Measurements from ENCODE around the gene CDC42SE2.
"Not testable (repeated sequence)": the region's sequence is repeated elsewhere in the genome, so short reads cannot be mapped to it uniquely, and the experiment has no call there.

Gene CDC42SE2

DNA sequence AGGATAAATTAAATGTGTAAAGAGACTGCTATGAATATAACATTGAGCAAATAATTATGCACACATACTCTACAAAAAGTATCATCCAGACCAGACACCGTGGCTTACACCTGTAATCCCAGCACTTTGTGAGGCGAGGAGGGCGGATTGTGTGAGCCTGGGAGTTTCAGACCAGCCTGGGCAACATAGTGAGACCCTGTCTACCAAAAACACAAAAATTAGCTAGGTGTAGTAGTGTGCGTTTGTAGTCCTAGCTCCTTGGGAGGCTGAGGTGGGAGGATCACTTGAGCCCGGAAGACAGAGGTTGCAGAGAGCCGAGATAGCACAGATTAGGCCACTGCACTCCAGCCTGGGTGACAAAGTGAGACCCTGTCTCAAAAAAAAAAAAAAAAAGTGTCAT is 2.4 kb upstream of the CDC42SE2 start:
- DNase-seq (ENCODE audit: insufficient read length, low spot score) (no peak), FAIRE-seq (no peak)
- TF ChIP-seq POLR2A (IDR thresholded peaks at IDR 0.05; ENCODE audit: low read depth, low read length) (no peak), POU2F2 (IDR thresholded peaks at IDR 0.05; ENCODE audit: low read depth, low read length) (no peak), POLR2AphosphoS5 (IDR thresholded peaks at IDR 0.05; ENCODE audit: low read depth, low read length) (no peak), SPI1 (IDR thresholded peaks at IDR 0.05; ENCODE audit: low read depth, low read length) (no peak), PAX5 (IDR thresholded peaks at IDR 0.05; ENCODE audit: insufficient read depth, low read length, severe bottlenecking) (no peak), TAF1 (IDR thresholded peaks at IDR 0.05; ENCODE audit: low read depth, low read length) (no peak)

- DNase-seq (ENCODE audit: insufficient read length, low spot score): no peak
- TF ChIP-seq POLR2A (IDR thresholded peaks at IDR 0.05; ENCODE audit: low read depth, low read length) (peak; percentile 41), SPI1 (IDR thresholded peaks at IDR 0.05; ENCODE audit: low read depth, low read length) (peak; percentile 29; the same call in 1 of the 2 replicates), POLR2AphosphoS5 (IDR thresholded peaks at IDR 0.05; ENCODE audit: low read depth, low read length) (no peak), TAF1 (IDR thresholded peaks at IDR 0.05; ENCODE audit: low read depth, low read length) (0 out of 2 replicates have a peak, but pooled peaks have one; percentile 20), POU2F2 (IDR thresholded peaks at IDR 0.05; ENCODE audit: low read depth, low read length) (no peak), PAX5 (IDR thresholded peaks at IDR 0.05; ENCODE audit: insufficient read depth, low read length, severe bottlenecking) (no peak)
- peak; percentile 66 for FAIRE-seq
Observed at GRCh38 chr5:131262953-131263541, 806 bp upstream of the CDC42SE2 start.

DNA sequence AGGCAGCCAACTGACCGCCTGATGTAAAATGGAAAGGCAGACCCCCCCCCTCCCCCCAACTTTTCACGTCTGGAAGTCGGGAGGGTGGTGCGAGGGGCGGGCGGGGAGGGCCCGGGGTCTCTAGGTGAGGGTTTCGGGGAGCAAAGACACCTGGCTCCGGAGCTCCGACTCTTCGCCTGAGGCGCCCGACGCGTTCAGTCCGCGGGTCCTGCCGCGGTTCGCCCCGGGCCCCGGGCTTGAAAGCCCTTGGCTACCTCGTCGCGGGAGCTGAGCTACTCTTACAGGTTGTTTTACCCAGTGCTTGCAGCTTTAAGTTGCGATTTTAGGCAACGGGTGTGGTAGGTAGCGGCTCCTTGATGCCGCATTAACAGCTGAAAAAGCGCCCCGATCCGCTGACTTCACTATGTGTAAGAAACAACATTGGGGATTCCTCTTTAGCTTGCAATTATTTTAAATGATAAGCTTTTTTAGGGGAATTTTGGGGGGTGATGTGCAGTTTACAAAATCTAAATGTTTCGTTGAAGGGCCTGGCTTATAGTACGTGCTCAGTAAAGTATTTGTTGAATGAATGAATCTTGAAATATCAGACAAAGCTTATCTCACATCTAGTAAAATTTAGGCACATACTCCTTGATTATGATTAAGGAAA is 722 bp downstream of the CDC42SE2 start:
- TF ChIP-seq PAX5 (IDR thresholded peaks at IDR 0.05; ENCODE audit: insufficient read depth, low read length, severe bottlenecking): no peak
- TF ChIP-seq SPI1 (IDR thresholded peaks at IDR 0.05; ENCODE audit: low read depth, low read length): no peak
- TF ChIP-seq POLR2A (IDR thresholded peaks at IDR 0.05; ENCODE audit: low read depth, low read length): no peak
- no peak for TF ChIP-seq POU2F2 (IDR thresholded peaks at IDR 0.05; ENCODE audit: low read depth, low read length)
- no peak for TF ChIP-seq TAF1 (IDR thresholded peaks at IDR 0.05; ENCODE audit: low read depth, low read length)
- TF ChIP-seq POLR2AphosphoS5 (IDR thresholded peaks at IDR 0.05; ENCODE audit: low read depth, low read length): no peak
- no peak for FAIRE-seq
- no peak for DNase-seq (ENCODE audit: insufficient read length, low spot score)

DNA sequence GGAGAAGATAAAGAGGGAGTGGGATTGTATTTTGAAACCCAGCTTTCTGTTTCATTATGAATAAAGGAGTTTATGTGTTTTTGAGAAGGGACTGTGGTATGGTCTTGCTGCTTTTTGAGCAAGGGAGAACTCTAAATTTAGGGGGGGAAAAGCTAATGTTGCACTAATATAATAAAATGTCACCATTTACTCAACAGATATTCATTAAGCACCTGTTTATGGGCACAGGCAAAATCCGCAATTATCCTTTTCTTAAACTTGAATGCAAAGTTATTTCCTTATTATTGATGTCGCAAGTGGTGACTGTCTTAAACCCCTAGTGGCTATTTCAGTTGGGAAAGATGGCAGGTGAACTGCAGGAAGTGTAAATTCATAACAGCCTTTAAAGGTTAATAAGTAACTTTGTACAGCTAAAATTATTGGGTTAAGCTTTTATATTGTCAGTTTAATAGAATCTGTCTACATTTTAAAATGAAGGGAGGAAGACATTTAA is 1.5 kb downstream of the CDC42SE2 start:
- no peak for DNase-seq (ENCODE audit: insufficient read length, low spot score)
- FAIRE-seq: peak; percentile 59
- TF ChIP-seq SPI1 (IDR thresholded peaks at IDR 0.05; ENCODE audit: low read depth, low read length): no peak
- TF ChIP-seq POU2F2 (IDR thresholded peaks at IDR 0.05; ENCODE audit: low read depth, low read length): no peak

GRCh38 chr5:131266370-131267060 is 2.7 kb downstream of the CDC42SE2 start:
- FAIRE-seq (no peak), DNase-seq (ENCODE audit: insufficient read length, low spot score) (no peak)
- TF ChIP-seq POU2F2 (IDR thresholded peaks at IDR 0.05; ENCODE audit: low read depth, low read length): no peak
- TF ChIP-seq PAX5 (IDR thresholded peaks at IDR 0.05; ENCODE audit: insufficient read depth, low read length, severe bottlenecking): no peak
- TF ChIP-seq SPI1 (IDR thresholded peaks at IDR 0.05; ENCODE audit: low read depth, low read length): no peak
- TF ChIP-seq TAF1 (IDR thresholded peaks at IDR 0.05; ENCODE audit: low read depth, low read length): no peak
- no peak for TF ChIP-seq POLR2AphosphoS5 (IDR thresholded peaks at IDR 0.05; ENCODE audit: low read depth, low read length)
- no peak for TF ChIP-seq POLR2A (IDR thresholded peaks at IDR 0.05; ENCODE audit: low read depth, low read length)

DNA sequence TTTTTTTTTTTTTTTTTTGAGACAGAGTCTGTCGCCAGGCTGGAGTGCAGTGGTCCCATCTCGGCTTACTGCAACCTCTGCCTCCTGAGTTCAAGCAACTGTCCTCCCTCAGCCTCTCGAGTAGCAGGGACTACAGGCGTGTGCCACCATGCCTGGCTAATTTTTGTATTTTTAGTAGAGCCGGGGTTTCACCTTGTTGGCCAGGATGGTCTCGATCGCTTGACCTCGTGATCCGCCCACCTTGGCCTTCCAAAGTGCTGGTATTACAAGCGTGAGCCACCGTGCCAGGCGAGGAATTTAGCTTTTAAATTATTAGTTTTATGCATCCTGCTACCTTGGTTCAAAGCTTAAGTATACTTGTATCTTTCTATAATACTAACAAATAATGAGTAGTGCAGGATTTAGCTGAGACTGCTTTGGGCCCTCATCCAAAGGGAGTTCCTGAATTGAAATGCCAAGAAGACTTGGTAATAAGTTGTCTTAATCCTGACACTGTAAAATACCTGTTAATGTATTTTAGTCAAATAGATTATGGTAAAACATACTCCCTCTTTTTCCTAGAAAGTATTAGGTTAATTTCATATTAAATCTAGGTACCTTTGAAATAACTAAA is 5.0 kb downstream of the CDC42SE2 start:
- TF ChIP-seq POLR2AphosphoS5 (IDR thresholded peaks at IDR 0.05; ENCODE audit: low read depth, low read length): no peak
- TF ChIP-seq SPI1 (IDR thresholded peaks at IDR 0.05; ENCODE audit: low read depth, low read length): no peak
- TF ChIP-seq PAX5 (IDR thresholded peaks at IDR 0.05; ENCODE audit: insufficient read depth, low read length, severe bottlenecking): no peak
- no peak for TF ChIP-seq POU2F2 (IDR thresholded peaks at IDR 0.05; ENCODE audit: low read depth, low read length)
- TF ChIP-seq POLR2A (IDR thresholded peaks at IDR 0.05; ENCODE audit: low read depth, low read length): no peak
- TF ChIP-seq TAF1 (IDR thresholded peaks at IDR 0.05; ENCODE audit: low read depth, low read length): no peak
- no peak for FAIRE-seq
- no peak for DNase-seq (ENCODE audit: insufficient read length, low spot score)

GRCh38 chr5:131270809-131271208 is 7.0 kb downstream of the CDC42SE2 start:
- DNase-seq (ENCODE audit: insufficient read length, low spot score) (no peak), FAIRE-seq (no peak)
- TF ChIP-seq TAF1 (IDR thresholded peaks at IDR 0.05; ENCODE audit: low read depth, low read length) (no peak), POU2F2 (IDR thresholded peaks at IDR 0.05; ENCODE audit: low read depth, low read length) (no peak), PAX5 (IDR thresholded peaks at IDR 0.05; ENCODE audit: insufficient read depth, low read length, severe bottlenecking) (no peak), POLR2A (IDR thresholded peaks at IDR 0.05; ENCODE audit: low read depth, low read length) (no peak), POLR2AphosphoS5 (IDR thresholded peaks at IDR 0.05; ENCODE audit: low read depth, low read length) (no peak), SPI1 (IDR thresholded peaks at IDR 0.05; ENCODE audit: low read depth, low read length) (no peak)

GRCh38 chr5:131271888-131272287 is 8.0 kb downstream of the CDC42SE2 start:
- DNase-seq (ENCODE audit: insufficient read length, low spot score); FAIRE-seq: not testable (repeated sequence)

DNA sequence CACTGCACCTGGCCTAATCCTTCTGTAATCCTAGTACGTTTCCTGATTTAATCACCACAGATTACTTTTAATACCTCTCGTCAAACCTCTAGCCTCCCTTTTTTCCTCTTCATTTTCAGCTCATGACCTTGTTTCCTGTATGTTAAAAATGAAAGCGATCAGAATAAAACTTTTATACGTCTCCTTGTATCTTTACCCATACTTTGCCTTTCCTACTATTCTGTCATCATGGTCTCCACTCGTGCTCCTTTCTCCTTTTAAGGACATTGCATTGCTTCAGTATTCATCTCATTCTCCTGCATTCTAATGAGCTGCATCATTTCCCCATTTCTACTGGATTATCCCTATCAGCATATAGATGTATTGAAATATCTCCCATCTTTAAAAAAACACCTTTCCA is 8.5 kb downstream of the CDC42SE2 start:
- peak; percentile 32; the same call in 1 of the 2 replicates for TF ChIP-seq SPI1 (IDR thresholded peaks at IDR 0.05; ENCODE audit: low read depth, low read length)
- TF ChIP-seq PAX5 (IDR thresholded peaks at IDR 0.05; ENCODE audit: insufficient read depth, low read length, severe bottlenecking): no peak
- DNase-seq (ENCODE audit: insufficient read length, low spot score) (no peak), FAIRE-seq (no peak)
